Endothelial cell of umbilical vein (primary cell): ENCODE data around the gene SGTB. TPM values are rescaled to one million over a fixed set of nuclear protein-coding genes. Genes with fewer than 3 reads are reported as not detected.

ENCODE experiments used
- BruUV-seq: library from RNA; stranded (reverse); fragments of 400-500 nt; replicated peaks from 2 replicates; lab custom pipeline; 2021; lab: Mats Ljungman, UMichigan
- CTCF ChIA-PET: fragments of 300-600, 350-600 bp; sonication (Branson Sonifier 250); formaldehyde crosslinking; loops from one replicate; lab custom pipeline; 2021; ENCODE audit warnings: antibody characterized with exemption, inconsistent platforms; lab: Charles Lee
- POLR2A ChIA-PET: fragments of 300-600, 350-600 bp; sonication (Branson Sonifier 250); formaldehyde crosslinking; loops from one replicate; lab custom pipeline; 2021; ENCODE audit warnings: antibody characterized with exemption, inconsistent platforms; lab: Charles Lee
- DNase-seq: peaks from one replicate; pipeline ENCODE4 v3.0.0-alpha.2; 2011; ENCODE audit warnings: low read depth, low spot score
- FAIRE-seq: peaks from 2 replicates; lab custom pipeline; 2011; peaks lifted over from hg19 to GRCh38; lab: Jason Lieb, UNC
- H2AFZ ChIP-seq: 2 replicates; pipeline ENCODE4 v1.6.0; 2012; ENCODE audit warnings: low read depth, low read length, control low read depth, inconsistent platforms
- H3K27ac ChIP-seq: 2 replicates; pipeline ENCODE4 v1.5.1; 2011; ENCODE audit warnings: low read depth, mild to moderate bottlenecking, control low read depth, low read length, moderate library complexity; ENCODE audit not compliant: insufficient read depth
- H3K27me3 ChIP-seq, 2 experiments: 2 replicates each; pipeline versions ENCODE4 v1.6.0 to v1.6.1; 2011; ENCODE audit warnings: low read length in 2 of 2, mixed read lengths in 1 of 2; ENCODE audit not compliant: control insufficient read depth in 2 of 2, insufficient read depth in 2 of 2
- H3K36me3 ChIP-seq, 2 experiments: 2 replicates in 1 of 2; 3 replicates in 1 of 2; pipeline ENCODE4 v1.5.1; 2011; ENCODE audit warnings: low read length in 2 of 2, mild to moderate bottlenecking in 1 of 2, moderate library complexity in 1 of 2; ENCODE audit not compliant: control insufficient read depth in 2 of 2, insufficient read depth in 2 of 2; ENCODE audit errors: extremely low read depth in 1 of 2
- H3K4me1 ChIP-seq: 3 replicates; pipeline ENCODE4 v1.5.1; 2011; ENCODE audit warnings: mild to moderate bottlenecking, low read length; ENCODE audit not compliant: control insufficient read depth, insufficient read depth; ENCODE audit errors: extremely low read depth
- H3K4me2 ChIP-seq: 2 replicates; pipeline ENCODE4 v1.6.1; 2011; ENCODE audit warnings: low read length, control low read depth, mixed read lengths; ENCODE audit not compliant: insufficient read depth
- H3K4me3 ChIP-seq, 3 experiments: fragments of 200-600 bp in 1 of 3; sonication (generic), shearing (Covaris generic) in 1 of 3; replicated peaks in 1 of 3; 2 replicates each; pipeline ENCODE4 v1.5.1; 2011 to 2016; ENCODE audit warnings: control low read depth in 3 of 3, low read length in 3 of 3, mild to moderate bottlenecking in 2 of 3, inconsistent platforms in 1 of 3, low read depth in 1 of 3, moderate library complexity in 1 of 3; ENCODE audit not compliant: insufficient read depth in 1 of 3
- H3K79me2 ChIP-seq: 2 replicates; pipeline ENCODE4 v1.6.0; 2012; ENCODE audit warnings: low read length, inconsistent platforms; ENCODE audit not compliant: control insufficient read depth, insufficient read depth
- H3K9ac ChIP-seq: replicated peaks from 2 replicates; pipeline ENCODE3; 2011; ENCODE audit warnings: low read length, control low read depth; ENCODE audit not compliant: insufficient read depth; ENCODE audit errors: extremely low read depth
- H3K9me1 ChIP-seq: replicated peaks from 3 replicates; pipeline ENCODE4 v1.6.0; 2011; ENCODE audit warnings: mild to moderate bottlenecking, low read length; ENCODE audit not compliant: control insufficient read depth, insufficient read depth; ENCODE audit errors: extremely low read depth
- H3K9me3 ChIP-seq: replicated peaks from 2 replicates; pipeline ENCODE4 v1.5.1; 2012; ENCODE audit warnings: low read length, inconsistent platforms; ENCODE audit not compliant: control insufficient read depth, insufficient read depth
- H4K20me1 ChIP-seq: replicated peaks from 2 replicates; pipeline ENCODE3; 2011; ENCODE audit warnings: mild to moderate bottlenecking, low read length; ENCODE audit not compliant: control insufficient read depth, insufficient read depth; ENCODE audit errors: extremely low read depth
- CTCF ChIP-seq, 2 donors: IDR thresholded peaks; 1 replicate in 1 of 2; 2 replicates in 1 of 2; pipeline ENCODE4 v1.5.1; 2011; ENCODE audit warnings: low read length in 2 of 2, mild to moderate bottlenecking in 2 of 2, moderate library complexity in 2 of 2, control low read depth in 1 of 2, inconsistent platforms in 1 of 2, low read depth in 1 of 2; ENCODE audit not compliant: insufficient read depth in 1 of 2; ENCODE audit errors: extremely low read depth in 1 of 2
- EZH2 ChIP-seq: IDR thresholded peaks from 2 replicates; pipeline ENCODE4 v1.6.1; 2012; ENCODE audit warnings: borderline replicate concordance, low read depth, mild to moderate bottlenecking, moderate library complexity, low read length, inconsistent platforms; ENCODE audit not compliant: severe bottlenecking
- FOS ChIP-seq: IDR thresholded peaks from 2 replicates; pipeline ENCODE4 v1.6.1; 2011; ENCODE audit warnings: mild to moderate bottlenecking, low read length, moderate library complexity, borderline replicate concordance; ENCODE audit not compliant: insufficient read depth
- GATA2 ChIP-seq: IDR thresholded peaks from 2 replicates; pipeline ENCODE4 v1.7.0; 2011; ENCODE audit warnings: low read depth, mild to moderate bottlenecking, moderate library complexity, mixed read lengths, low read length; ENCODE audit not compliant: insufficient read length, insufficient read depth
- JUN ChIP-seq: IDR thresholded peaks from 2 replicates; pipeline ENCODE4 v1.6.1; 2011; ENCODE audit warnings: borderline replicate concordance, low read depth; ENCODE audit not compliant: insufficient read length, insufficient read depth
- MAX ChIP-seq: IDR thresholded peaks from 2 replicates; pipeline ENCODE4 v1.6.1; 2011; ENCODE audit not compliant: insufficient read depth, insufficient read length
- MYC ChIP-seq: IDR thresholded peaks from one replicate; pipeline ENCODE4 v1.6.1; 2011; ENCODE audit warnings: mild to moderate bottlenecking, low read depth, low read length
- POLR2A ChIP-seq: IDR thresholded peaks from 2 replicates; pipeline ENCODE4 v1.6.1; 2012; ENCODE audit warnings: low read depth, mild to moderate bottlenecking, control low read depth, low read length
- POLR2AphosphoS5 ChIP-seq: IDR thresholded peaks from 2 replicates; pipeline ENCODE4 v1.6.1; 2012; ENCODE audit warnings: low read depth, mild to moderate bottlenecking, control low read depth, low read length, moderate library complexity; ENCODE audit not compliant: insufficient read depth
- dilution Hi-C: fragments of 300-500 bp; cut with MboI; formaldehyde crosslinking; loops from one replicate; pipeline ENCODE4 v1.15.0; 2019; ENCODE audit warnings: low sequenced_read_pairs; ENCODE audit not compliant: extremely low pct_ligation_motif_present
- intact Hi-C: fragments of 100-400 bp; cut with micrococcal nuclease; formaldehyde crosslinking; loops from one replicate; pipeline ENCODE4 v1.10.0; 2022
- polyA plus RNA-seq, 4 experiments: library from polyadenylated mRNA; depleted of rRNA in 3 of 4; stranded (reverse) in 3 of 4; unstranded in 1 of 4; fragments of >200 nt; gene quantifications; 2 replicates each; pipeline versions ENCODE4 v1.2.1 to v1.2.3, GENCODE V29; 2011 to 2012; ENCODE audit warnings: missing spikeins in 1 of 4
- total RNA-seq: library from RNA; stranded (reverse); gene quantifications from 2 replicates; pipeline ENCODE4 v1.2.3, GENCODE V29; 2021

SGTB gene
- total and polyA plus RNA-seq, 2 donors (not counting 3 experiments of a cell fraction or from before 2014, with no cell fraction given), result 3.1 to 14.1 TPM

GRCh38 chr5:65640240-65640639 lies 81.7 kb downstream of the SGTB start:
- CTCF ChIA-PET, result no interaction called here
- H3K9me3 ChIP-seq, result no peaks in the 10 kb centered on the region
- H3K4me1 ChIP-seq, result no peaks in the 10 kb centered on the region
- H3K9ac ChIP-seq, result no peak overlapping the region
- H3K36me3 ChIP-seq, result peaks cover 2 to 9% of the 10 kb centered on the region in 2 experiments
- DNase-seq (no peak), FAIRE-seq (no peak)
- POLR2A ChIA-PET, result no interaction called here
- dilution Hi-C loops (no loop called here), intact Hi-C loops (no loop called here)
- no peaks in the 10 kb centered on the region for H3K9me1 ChIP-seq
- no peaks in the 10 kb centered on the region for H4K20me1 ChIP-seq
- no peak overlapping the region for H2AFZ ChIP-seq
- H3K4me2 ChIP-seq, result no peak overlapping the region
- H3K27me3 ChIP-seq, result no peaks in the 10 kb centered on the region
- H3K4me3 ChIP-seq, result no peak overlapping the region
- no peak overlapping the region for H3K27ac ChIP-seq
- no TSS peak for BruUV-seq
- TF ChIP-seq MAX (no peak), CTCF (IDR thresholded peaks at IDR 0.05; ENCODE audit: extremely low read depth in 1 of 2, insufficient read depth in 1 of 2, low read depth in 1 of 2, low read length in 2 of 2) (no peak), MYC (no peak), EZH2 (no peak), POLR2AphosphoS5 (no peak), POLR2A (no peak), FOS (no peak), GATA2 (no peak), JUN (no peak)
- H3K79me2 ChIP-seq, result no peaks in the 10 kb centered on the region
